Activated CD8-positive, alpha-beta T cell treated with anti-CD3 and anti-CD28 coated beads for 36 hours (primary cell): ENCODE measurements around the gene SLC26A9. TPM values are rescaled to one million over a fixed set of nuclear protein-coding genes. Genes with fewer than 3 reads are reported as not detected.

Experiments
- ATAC-seq: fragments of 200-7000 bp; cut with Tn5 transposase; one replicate; pipeline ENCODE4 v1.10.0; 2021; ENCODE audit warnings: mild to moderate bottlenecking, moderate library complexity
- CTCF ChIA-PET: fragments of 350-600 bp; sonication (Branson Sonifier 250); formaldehyde crosslinking; loops from one replicate; lab custom pipeline; 2021; ENCODE audit warnings: antibody characterized with exemption; lab: Charles Lee
- POLR2A ChIA-PET: fragments of 350-600 bp; sonication (Branson Sonifier 250); formaldehyde crosslinking; loops from one replicate; lab custom pipeline; 2021; ENCODE audit warnings: antibody characterized with exemption; lab: Charles Lee
- DNase-seq: peaks from one replicate; pipeline ENCODE4 v3.0.0-alpha.2; 2020
- H3K27ac Mint-ChIP-seq: one replicate; pipeline ENCODE4 v1.8.0; 2021; ENCODE audit warnings: mild to moderate bottlenecking, mixed read lengths
- H3K27me3 Mint-ChIP-seq: one replicate; pipeline ENCODE4 v1.8.0; 2021; ENCODE audit warnings: mixed read lengths
- H3K36me3 Mint-ChIP-seq: one replicate; pipeline ENCODE4 v1.8.0; 2021; ENCODE audit warnings: low read depth, mixed read lengths
- H3K4me1 Mint-ChIP-seq: one replicate; pipeline ENCODE4 v1.8.0; 2021; ENCODE audit warnings: low read depth, mixed read lengths
- H3K4me3 Mint-ChIP-seq: one replicate; pipeline ENCODE4 v1.8.0; 2021; ENCODE audit warnings: mild to moderate bottlenecking, moderate library complexity, mixed read lengths
- H3K9me3 Mint-ChIP-seq: one replicate; pipeline ENCODE4 v1.8.0; 2021; ENCODE audit warnings: mixed read lengths
- CTCF ChIP-seq: fragments of 200-600 bp; IDR thresholded peaks from one replicate; pipeline ENCODE4 v1.8.0; 2022; ENCODE audit warnings: antibody characterized with exemption, mild to moderate bottlenecking
- intact Hi-C: fragments of 100-400 bp; cut with micrococcal nuclease; formaldehyde crosslinking; loops from one replicate; pipeline ENCODE4 v1.10.0; 2022
- total RNA-seq, 2 experiments: library from RNA; stranded (reverse); gene quantifications; one replicate each; pipeline ENCODE4 v1.2.3, GENCODE V29; 2021

The SLC26A9 gene
- total RNA-seq, 2 experiments from 2014 or later, result not detected

- Mint-ChIP-seq H3K9me3 (no peaks in the 10 kb centered on the region), H3K27me3 (no peaks in the 10 kb centered on the region), H3K27ac (no peak overlapping the region), H3K4me3 (no peak overlapping the region), H3K4me1 (peaks cover 4% of the 10 kb centered on the region), H3K36me3 (no peaks in the 10 kb centered on the region)
- POLR2A ChIA-PET, result no interaction called here
- CTCF ChIA-PET, result interaction anchor here (0.6 to 2.5 kb wide), 3 partner anchors 8 to 220 kb away, joined by 3 to 12 read pairs (median 3); no protein-coding TSS in a partner anchor
- ATAC-seq, result no peak
- intact Hi-C loops, result no loop called here
- TF ChIP-seq CTCF, result no peak
- DNase-seq, result no peak
Measured at GRCh38 chr1:205965036-205965884, 22.0 kb upstream of the SLC26A9 start.

GRCh38 chr1:205963352-205964155 lies 20.3 kb upstream of the SLC26A9 start:
- no peak overlapping the region for H3K27ac Mint-ChIP-seq
- CTCF ChIA-PET, result interaction anchor here (2.5 to 7.6 kb wide), 2 partner anchors 14 kb away, joined by 12 to 50 read pairs; no protein-coding TSS in a partner anchor
- no peak for DNase-seq
- POLR2A ChIA-PET, result interaction anchor here (0.5 to 0.6 kb wide), 2 partner anchors 14 to 306 kb away, joined by 3 read pairs; no protein-coding TSS in a partner anchor
- H3K9me3 Mint-ChIP-seq, result no peaks in the 10 kb centered on the region
- no peaks in the 10 kb centered on the region for H3K36me3 Mint-ChIP-seq
- H3K4me3 Mint-ChIP-seq, result no peak overlapping the region
- ATAC-seq, result no peak
- H3K4me1 Mint-ChIP-seq, result peaks cover 4% of the 10 kb centered on the region
- intact Hi-C loops, result no loop called here
- H3K27me3 Mint-ChIP-seq, result no peaks in the 10 kb centered on the region
- no peak for TF ChIP-seq CTCF

GRCh38 chr1:205962821-205963221 lies 19.6 kb upstream of the SLC26A9 start:
- POLR2A ChIA-PET, result interaction anchor here (0.5 to 0.6 kb wide), 2 partner anchors 13 to 305 kb away, joined by 3 read pairs; no protein-coding TSS in a partner anchor
- Mint-ChIP-seq H3K36me3 (no peaks in the 10 kb centered on the region), H3K9me3 (no peaks in the 10 kb centered on the region), H3K27me3 (no peaks in the 10 kb centered on the region), H3K4me3 (no peak overlapping the region), H3K27ac (no peak overlapping the region), H3K4me1 (peaks cover 4% of the 10 kb centered on the region)
- DNase-seq (no peak), ATAC-seq (no peak)
- CTCF ChIA-PET, result interaction anchor here (0.6 to 7.6 kb wide), 2 partner anchors 14 to 1826 kb away, joined by 4 to 50 read pairs; no protein-coding TSS in a partner anchor
- no peak for TF ChIP-seq CTCF
- intact Hi-C loops, result no loop called here

- Mint-ChIP-seq H3K4me3 (no peak overlapping the region), H3K9me3 (no peaks in the 10 kb centered on the region), H3K36me3 (no peaks in the 10 kb centered on the region), H3K27ac (no peak overlapping the region), H3K4me1 (peaks cover 4% of the 10 kb centered on the region), H3K27me3 (no peaks in the 10 kb centered on the region)
- intact Hi-C loops, result no loop called here
- no peak for DNase-seq
- ATAC-seq, result no peak
- ChIA-PET POLR2A (interaction anchor here (0.6 to 1.0 kb wide), 2 partner anchors 20 to 305 kb away, joined by 3 to 4 read pairs; partner anchors contain the start of gene SLC26A9), CTCF (interaction anchor here (0.6 to 7.6 kb wide), 5 partner anchors 15 to 1826 kb away, joined by 4 to 50 read pairs (median 4); no protein-coding TSS in a partner anchor)
- no peak for TF ChIP-seq CTCF
Measured at GRCh38 chr1:205961991-205962820, 18.9 kb upstream of the SLC26A9 start.
